ENCODE results near the gene ATP13A4.

- no peak for TF ChIP-seq CTCF (IDR thresholded peaks at IDR 0.05)
- TF ChIP-seq POLR2A (IDR thresholded peaks at IDR 0.05), result no peak
Observed at GRCh38 chr3:193407112-193407511, 147.6 kb downstream of the ATP13A4 start.

All from thyroid gland (tissue), 4 donors.